SU-DHL-6 (cell line): ENCODE measurements around the gene SALL1.

Source experiments
- H2AFZ ChIP-seq: fragments of 200-600 bp; sonication (generic); 2 replicates; pipeline ENCODE4 v1.6.1; 2014; ENCODE audit warnings: low read depth, mild to moderate bottlenecking, moderate library complexity, mixed read lengths, antibody characterized with exemption, low read length; ENCODE audit not compliant: severe bottlenecking
- H3F3A ChIP-seq: fragments of 200-600 bp; shearing (Covaris generic); 2 replicates; pipeline ENCODE4 v1.6.0; 2016; ENCODE audit warnings: antibody characterized with exemption, mild to moderate bottlenecking; ENCODE audit not compliant: insufficient read depth
- H3K27ac ChIP-seq: fragments of 200-600 bp; sonication (generic); 2 replicates; pipeline ENCODE4 v1.5.1; 2016; ENCODE audit warnings: low read depth, mild to moderate bottlenecking, low read length, moderate library complexity, mixed read lengths
- H3K27me3 ChIP-seq: fragments of 200-600 bp; sonication (generic), shearing (Covaris generic); 2 replicates; pipeline ENCODE4 v1.6.0; 2014; ENCODE audit warnings: mild to moderate bottlenecking, low read length
- H3K36me3 ChIP-seq: fragments of 200-600 bp; sonication (generic); 2 replicates; pipeline ENCODE4 v1.6.1; 2014; ENCODE audit warnings: mild to moderate bottlenecking, low read length, mixed read lengths
- H3K4me2 ChIP-seq: fragments of 300-600, 200-600 bp; shearing (Covaris generic), sonication (generic); 2 replicates; pipeline ENCODE4 v1.6.0; 2014; ENCODE audit warnings: low read length, low read depth, mild to moderate bottlenecking; ENCODE audit not compliant: poor library complexity, severe bottlenecking
- H3K4me3 ChIP-seq: fragments of 200-600 bp; sonication (generic); 2 replicates; pipeline ENCODE4 v1.5.1; 2014; ENCODE audit warnings: antibody characterized with exemption, low read length, mild to moderate bottlenecking, mixed read lengths; ENCODE audit not compliant: insufficient read depth, poor library complexity, severe bottlenecking
- H3K79me2 ChIP-seq: fragments of 200-600 bp; sonication (generic); 2 replicates; pipeline ENCODE4 v1.6.1; 2014; ENCODE audit warnings: mild to moderate bottlenecking, low read length, moderate library complexity; ENCODE audit not compliant: insufficient read depth
- H3K9ac ChIP-seq: fragments of 200-600 bp; sonication (generic); 2 replicates; pipeline ENCODE4 v1.7.0; 2014; ENCODE audit warnings: mild to moderate bottlenecking, low read length
- H3K9me2 ChIP-seq: fragments of 200-600 bp; sonication (generic); replicated peaks from 2 replicates; pipeline ENCODE4 v1.6.1; 2014; ENCODE audit warnings: low read length; ENCODE audit not compliant: insufficient read depth
- H3K9me3 ChIP-seq: fragments of 200-600 bp; sonication (generic); 2 replicates; pipeline ENCODE4 v1.6.1; 2014; ENCODE audit warnings: low read length, mixed read lengths; ENCODE audit not compliant: insufficient read depth
- H4K20me1 ChIP-seq: fragments of 200-600 bp; sonication (generic); 2 replicates; pipeline ENCODE4 v1.6.1; 2014; ENCODE audit warnings: low read depth, mild to moderate bottlenecking, antibody characterized with exemption, low read length, moderate library complexity, mixed read lengths
- CTCF ChIP-seq: fragments of 200-600 bp; sonication (generic); IDR thresholded peaks from one replicate; pipeline ENCODE4 v1.5.1; 2017; ENCODE audit warnings: antibody characterized with exemption, mild to moderate bottlenecking, low read length, moderate library complexity; ENCODE audit not compliant: insufficient read depth, poor library complexity, severe bottlenecking
- EZH2phosphoT487 ChIP-seq: fragments of 200-600 bp; sonication (generic), shearing (Covaris generic); conservative IDR thresholded peaks from 2 replicates; pipeline ENCODE4 v1.6.1; 2018; ENCODE audit warnings: mild to moderate bottlenecking, antibody characterized with exemption, low read length, moderate library complexity, mixed read lengths

The SALL1 gene

DNA sequence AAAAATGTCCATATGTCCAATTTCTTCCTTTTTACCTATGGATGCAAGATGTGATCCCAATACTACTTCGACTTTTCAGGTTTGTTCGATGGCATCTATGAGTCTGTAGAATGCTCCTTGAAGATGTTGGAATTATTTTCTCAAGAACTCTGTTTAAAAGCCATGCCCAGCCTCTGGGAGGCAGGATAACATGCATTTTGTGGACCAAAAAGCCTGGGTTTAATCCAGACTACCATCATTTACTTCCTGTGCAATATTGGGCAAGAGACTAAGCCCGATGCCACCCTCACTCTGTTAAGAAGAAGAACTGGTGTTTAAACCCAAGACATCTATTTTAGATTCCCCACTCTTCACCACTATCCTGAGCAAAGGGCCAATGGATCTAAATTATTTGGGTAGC is 42.8 kb upstream of the SALL1 start:
- Histone ChIP-seq H3K9me2 (no peaks in the 10 kb centered on the region), H3K79me2 (no peaks in the 10 kb centered on the region), H3K9me3 (no peaks in the 10 kb centered on the region), H3F3A (no peaks in the 10 kb centered on the region), H3K27me3 (no peaks in the 10 kb centered on the region), H3K36me3 (no peaks in the 10 kb centered on the region), H3K27ac (no peak overlapping the region), H3K9ac (no peak overlapping the region), H3K4me3 (no peak overlapping the region), H2AFZ (no peak overlapping the region), H4K20me1 (no peaks in the 10 kb centered on the region), H3K4me2 (no peak overlapping the region)
- TF ChIP-seq CTCF: no peak

GRCh38 chr16:51184702-51185433 is 33.8 kb upstream of the SALL1 start:
- Histone ChIP-seq H4K20me1 (no peaks in the 10 kb centered on the region), H3K27ac (no peak overlapping the region), H3K9ac (no peak overlapping the region), H3F3A (no peaks in the 10 kb centered on the region), H3K4me3 (no peak overlapping the region), H2AFZ (no peak overlapping the region), H3K4me2 (no peak overlapping the region), H3K36me3 (no peaks in the 10 kb centered on the region), H3K79me2 (no peaks in the 10 kb centered on the region), H3K9me3 (no peaks in the 10 kb centered on the region), H3K9me2 (no peaks in the 10 kb centered on the region), H3K27me3 (no peaks in the 10 kb centered on the region)
- TF ChIP-seq EZH2phosphoT487 (no peak), CTCF (no peak)

DNA sequence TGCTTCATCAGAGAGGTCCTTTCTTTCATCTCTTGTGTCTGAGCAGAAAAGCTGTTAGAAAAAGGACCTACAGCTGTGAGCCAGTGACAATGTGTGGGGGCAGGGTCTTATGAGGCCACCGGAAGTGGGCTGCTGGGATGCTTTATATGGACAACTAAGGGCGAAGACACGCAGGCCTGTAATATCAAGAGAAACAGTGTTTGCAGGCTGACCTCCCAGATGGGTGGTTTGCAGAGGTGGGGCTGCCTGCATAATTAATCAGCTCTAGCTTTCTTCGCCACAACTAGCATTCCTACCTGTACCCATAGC is 30.4 kb upstream of the SALL1 start:
- H3K79me2 ChIP-seq: no peaks in the 10 kb centered on the region
- TF ChIP-seq EZH2phosphoT487 (no peak), CTCF (no peak)
- H3F3A ChIP-seq: no peaks in the 10 kb centered on the region
- H3K27ac ChIP-seq: no peak overlapping the region
- no peaks in the 10 kb centered on the region for H3K27me3 ChIP-seq
- H3K36me3 ChIP-seq: no peaks in the 10 kb centered on the region
- no peaks in the 10 kb centered on the region for H4K20me1 ChIP-seq
- H3K9ac ChIP-seq: no peak overlapping the region
- no peak overlapping the region for H3K4me2 ChIP-seq
- H2AFZ ChIP-seq: no peak overlapping the region
- no peaks in the 10 kb centered on the region for H3K9me2 ChIP-seq
- no peaks in the 10 kb centered on the region for H3K9me3 ChIP-seq
- no peak overlapping the region for H3K4me3 ChIP-seq
